ENCODE data around the gene KCNJ1.

The KCNJ1 gene

DNA sequence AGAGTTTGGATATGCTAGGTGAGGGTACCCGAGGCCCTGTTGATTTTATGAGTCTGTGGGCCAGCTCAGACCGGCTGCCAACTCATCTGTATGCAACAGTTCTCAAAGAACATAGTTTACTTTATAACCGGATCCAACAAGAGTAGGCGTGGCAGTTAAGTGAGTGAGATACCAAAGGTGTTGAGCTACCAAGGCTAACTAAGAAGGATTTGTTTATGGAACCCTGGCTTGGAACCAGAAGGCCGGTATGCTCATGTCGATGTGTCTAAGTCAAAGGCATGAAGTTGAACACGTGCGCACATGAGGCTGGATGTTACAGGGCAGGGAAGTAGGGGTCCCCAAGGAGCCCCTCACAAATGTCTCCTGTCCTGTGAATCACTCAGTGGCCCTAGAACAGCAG, at the start of gene KCNJ1:
Gene KCNJ1, minus strand, starts transcription at position 20 of the 400 bp plus-strand sequence. CDS start 27,053 bp downstream, outside the sequence.
- DNase-seq (ENCODE audit: low read depth, low spot score): no peak

DNA sequence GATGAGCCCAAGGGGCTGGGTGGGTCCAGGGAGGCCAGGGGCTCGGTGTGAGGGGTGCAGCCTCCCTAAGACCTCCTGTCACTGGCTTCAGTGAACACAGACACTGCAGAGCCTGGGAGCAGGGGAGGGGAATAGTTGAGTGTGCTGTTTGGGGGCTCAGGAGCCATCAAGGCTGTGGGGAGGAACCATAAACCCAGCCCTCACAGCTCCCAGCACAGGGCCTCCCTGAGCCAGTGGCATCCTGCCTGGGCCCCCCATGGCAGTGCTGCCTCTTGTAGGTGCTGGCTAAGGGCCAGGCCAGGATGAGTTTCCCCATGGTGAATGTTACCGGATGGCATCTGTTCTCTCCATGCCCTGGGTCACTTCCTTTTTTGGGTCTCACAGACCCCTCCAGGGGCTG, 49.6 kb upstream of the KCNJ1 start:
- DNase-seq (ENCODE audit: low read depth, low spot score): no peak

DNA sequence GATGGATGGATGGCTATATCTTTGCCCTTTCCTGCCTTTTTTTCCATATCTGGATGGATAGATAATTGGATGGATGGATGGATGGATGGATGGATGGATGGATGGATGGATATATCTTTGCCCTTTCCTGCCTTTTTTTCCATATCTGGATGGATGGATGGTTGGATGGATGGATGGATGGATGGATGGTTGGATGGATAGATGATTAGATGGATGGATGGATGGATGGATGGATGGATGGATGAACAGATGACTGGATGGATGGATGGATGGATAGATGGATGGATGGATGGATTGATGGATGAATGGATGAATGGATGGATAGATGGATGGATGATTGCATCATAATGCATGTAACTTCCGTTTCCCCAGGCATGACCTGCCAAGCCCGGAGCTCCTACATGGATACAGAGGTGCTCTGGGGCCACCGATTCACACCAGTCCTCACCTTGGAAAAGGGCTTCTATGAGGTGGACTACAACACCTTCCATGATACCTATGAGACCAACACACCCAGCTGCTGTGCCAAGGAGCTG, 49.0 kb upstream of the KCNJ1 start:
- no peak for DNase-seq (ENCODE audit: low read depth, low spot score)

DNA sequence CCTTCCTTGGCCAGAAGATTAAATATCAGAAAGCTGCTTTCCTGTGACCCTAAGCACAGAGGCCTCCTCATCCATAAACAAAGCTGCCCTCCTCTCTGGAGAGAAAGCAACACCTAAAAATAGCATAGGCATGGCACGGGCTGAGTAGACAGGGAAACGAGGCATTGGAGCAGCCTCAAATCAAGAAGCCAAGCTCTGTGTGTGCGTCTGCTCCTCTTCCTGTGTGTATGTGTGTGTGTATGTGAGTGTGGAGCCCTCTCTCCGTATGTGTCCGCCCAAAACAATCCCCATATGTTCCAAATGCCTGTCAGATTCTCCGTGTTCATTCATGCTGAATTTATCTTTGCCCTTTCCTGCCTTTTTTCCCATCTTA, 48.0 kb upstream of the KCNJ1 start:
- no peak for DNase-seq (ENCODE audit: low read depth, low spot score)

DNA sequence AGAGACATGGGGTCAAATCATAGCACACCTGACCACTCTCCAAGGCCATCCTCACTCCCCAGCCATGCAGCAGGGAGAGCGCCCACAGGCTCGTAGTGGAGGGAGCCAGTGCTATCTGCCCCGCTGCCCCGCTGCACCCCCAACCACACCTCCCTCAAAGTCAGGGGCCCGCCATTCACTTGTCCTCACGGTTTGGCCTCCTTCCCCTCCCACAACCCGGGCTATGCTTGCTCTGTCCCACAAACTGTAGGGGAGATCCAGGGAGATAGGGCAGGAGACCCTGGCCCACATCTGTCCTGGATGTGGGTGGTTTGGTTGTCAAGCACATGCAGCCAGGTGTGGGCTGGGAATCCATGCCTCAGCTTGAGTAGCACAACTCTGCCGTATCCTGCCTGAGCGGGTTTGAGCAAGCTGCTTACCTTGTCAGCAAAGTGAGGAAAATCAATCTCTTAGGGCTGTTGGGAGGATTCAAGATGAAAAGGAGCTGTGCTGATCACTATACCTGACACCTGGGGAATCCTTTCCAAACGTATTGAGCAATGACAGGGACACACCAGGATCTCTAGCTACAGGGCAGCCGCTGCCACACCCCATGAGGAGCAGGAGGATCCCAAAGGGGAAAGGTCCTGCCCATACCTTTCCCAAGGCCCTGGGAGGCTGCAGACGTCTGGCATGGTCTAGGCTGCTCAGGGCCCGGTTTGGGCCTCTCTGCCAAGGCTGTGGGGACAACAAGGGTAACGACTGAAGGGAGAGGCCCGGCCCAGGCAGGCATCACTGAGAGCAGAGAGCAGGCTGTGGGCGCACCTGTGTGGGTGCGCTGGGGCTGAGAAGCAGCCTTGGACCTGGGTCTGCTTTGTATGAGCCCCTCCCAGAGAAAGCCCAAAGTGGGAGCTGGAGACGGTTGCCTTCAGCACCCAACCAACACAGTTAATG, 47.4 kb upstream of the KCNJ1 start:
- no peak for DNase-seq (ENCODE audit: low read depth, low spot score)

DNA sequence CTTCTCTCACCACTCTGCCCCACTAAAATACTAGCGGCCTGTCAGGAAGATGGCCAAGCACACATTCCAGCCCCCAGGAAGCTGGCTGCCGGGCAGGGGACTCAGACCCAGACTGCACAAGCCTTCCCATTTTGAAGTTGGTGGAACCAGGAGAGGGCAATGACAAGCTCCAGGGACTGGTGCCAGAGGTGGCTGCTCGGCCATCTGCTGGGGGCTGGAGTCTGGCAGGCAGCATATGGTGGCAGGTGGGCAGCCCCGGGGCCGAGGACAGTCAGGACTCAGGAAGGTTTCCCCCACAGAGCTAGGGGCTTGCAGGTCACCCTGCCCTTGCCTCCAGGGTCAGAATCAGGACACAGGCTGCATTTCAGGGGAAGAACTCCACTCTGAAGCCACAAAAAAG, 46.7 kb upstream of the KCNJ1 start:
- DNase-seq (ENCODE audit: low read depth, low spot score): no peak

DNA sequence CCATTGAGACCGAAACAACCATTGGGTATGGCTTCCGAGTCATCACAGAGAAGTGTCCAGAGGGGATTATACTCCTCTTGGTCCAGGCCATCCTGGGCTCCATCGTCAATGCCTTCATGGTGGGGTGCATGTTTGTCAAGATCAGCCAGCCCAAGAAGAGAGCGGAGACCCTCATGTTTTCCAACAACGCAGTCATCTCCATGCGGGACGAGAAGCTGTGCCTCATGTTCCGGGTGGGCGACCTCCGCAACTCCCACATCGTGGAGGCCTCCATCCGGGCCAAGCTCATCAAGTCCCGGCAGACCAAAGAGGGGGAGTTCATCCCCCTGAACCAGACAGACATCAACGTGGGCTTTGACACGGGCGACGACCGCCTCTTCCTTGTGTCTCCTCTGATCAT, 44.6 kb upstream of the KCNJ1 start:
- no peak for DNase-seq (ENCODE audit: low read depth, low spot score)

DNA sequence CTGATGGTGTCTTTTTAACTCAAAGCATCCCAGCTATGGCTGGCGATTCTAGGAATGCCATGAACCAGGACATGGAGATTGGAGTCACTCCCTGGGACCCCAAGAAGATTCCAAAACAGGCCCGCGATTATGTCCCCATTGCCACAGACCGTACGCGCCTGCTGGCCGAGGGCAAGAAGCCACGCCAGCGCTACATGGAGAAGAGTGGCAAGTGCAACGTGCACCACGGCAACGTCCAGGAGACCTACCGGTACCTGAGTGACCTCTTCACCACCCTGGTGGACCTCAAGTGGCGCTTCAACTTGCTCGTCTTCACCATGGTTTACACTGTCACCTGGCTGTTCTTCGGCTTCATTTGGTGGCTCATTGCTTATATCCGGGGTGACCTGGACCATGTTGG, 44.1 kb upstream of the KCNJ1 start:
- DNase-seq (ENCODE audit: low read depth, low spot score): no peak

DNA sequence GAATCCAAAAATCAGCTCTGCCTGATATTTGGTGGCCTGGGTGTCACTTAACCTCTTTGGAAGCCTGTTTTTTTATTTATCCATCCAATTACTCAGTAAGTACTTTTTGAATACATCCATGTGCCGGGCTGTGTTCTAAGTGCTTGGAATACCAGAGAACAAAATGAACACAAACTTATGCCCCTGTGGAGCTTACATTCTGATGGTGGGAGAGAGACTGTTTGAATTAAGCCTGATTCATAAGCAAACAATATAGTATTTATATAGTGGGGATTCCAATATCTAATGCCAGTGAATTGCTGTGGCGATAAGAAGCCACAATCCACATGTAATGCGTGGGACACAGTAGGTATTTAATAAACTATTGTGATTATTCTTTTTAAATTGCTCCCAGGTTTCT, 43.5 kb upstream of the KCNJ1 start:
- DNase-seq (ENCODE audit: low read depth, low spot score): no peak

DNA sequence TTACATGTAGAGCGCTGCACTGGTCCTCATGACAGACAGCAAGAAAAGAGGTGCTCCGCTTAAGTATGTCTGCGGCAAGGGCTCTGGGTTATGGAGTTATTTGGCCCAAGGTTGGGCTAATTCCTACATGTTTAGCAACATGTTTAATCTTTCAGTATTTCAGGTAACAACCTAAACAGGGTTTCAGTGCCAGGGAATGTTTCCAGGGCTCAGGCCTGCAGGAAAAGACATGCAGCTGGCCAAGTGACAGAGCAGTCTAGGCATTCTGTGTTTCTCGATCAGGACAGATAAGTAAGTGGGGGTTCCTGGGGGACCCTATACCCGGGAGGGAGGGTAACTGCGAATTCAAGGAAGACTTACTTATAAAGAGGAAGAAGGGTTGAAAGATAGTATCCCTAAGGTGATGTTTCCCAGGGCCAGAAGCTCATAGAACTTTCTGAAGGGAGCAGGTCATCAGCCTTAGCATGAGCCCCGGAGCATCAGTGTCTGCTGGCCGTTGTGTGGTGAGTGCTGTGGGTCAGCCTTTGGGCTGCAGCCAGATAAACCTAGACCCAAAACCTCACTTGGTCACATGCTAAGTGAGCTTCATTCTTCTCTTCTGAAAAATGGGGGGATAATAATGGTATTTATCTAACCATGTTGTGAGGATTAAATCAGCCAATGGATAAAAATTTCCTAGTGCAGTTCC, 42.5 kb upstream of the KCNJ1 start:
- DNase-seq (ENCODE audit: low read depth, low spot score): no peak

DNA sequence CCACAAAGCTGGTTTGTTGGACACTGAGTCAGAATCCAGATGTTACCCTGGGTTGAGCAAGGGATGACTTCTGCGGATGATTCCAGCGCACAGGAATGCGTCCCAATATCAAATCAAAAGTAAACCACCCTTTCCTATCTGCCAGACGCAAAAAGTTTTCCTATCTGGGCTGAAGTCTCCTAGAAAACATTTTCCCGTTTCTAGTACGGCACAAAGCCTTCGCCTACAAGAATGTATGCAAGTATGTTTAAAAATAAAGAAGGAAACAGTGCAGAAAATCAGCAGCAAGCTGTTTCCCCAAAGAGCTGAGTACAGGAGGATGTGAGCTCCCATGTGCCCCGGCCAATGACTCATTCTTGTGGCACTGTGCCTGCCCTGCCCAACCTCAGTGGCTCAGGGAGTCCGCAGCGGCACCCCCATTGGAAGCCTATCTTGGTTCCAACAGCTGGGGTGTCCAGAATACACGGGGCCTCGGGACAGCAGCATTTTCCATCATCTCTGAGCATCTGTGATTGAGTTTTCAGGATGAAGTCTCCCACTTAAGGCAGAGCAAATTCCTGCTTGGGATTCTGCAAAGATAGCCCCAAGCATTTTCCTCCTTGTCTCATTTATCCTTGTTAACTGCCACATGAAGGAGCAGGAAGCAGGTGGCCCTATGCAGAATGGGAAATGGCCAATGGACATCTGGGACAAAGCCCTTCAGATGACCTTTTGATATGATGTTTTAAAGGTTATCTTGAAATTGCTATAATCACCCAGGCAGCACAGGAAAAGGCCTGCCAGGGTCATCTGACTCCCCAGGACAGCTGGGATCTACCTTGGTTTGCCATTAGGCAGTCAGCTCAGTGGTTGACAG, 41.5 kb upstream of the KCNJ1 start:
- DNase-seq (ENCODE audit: low read depth, low spot score): no peak

DNA sequence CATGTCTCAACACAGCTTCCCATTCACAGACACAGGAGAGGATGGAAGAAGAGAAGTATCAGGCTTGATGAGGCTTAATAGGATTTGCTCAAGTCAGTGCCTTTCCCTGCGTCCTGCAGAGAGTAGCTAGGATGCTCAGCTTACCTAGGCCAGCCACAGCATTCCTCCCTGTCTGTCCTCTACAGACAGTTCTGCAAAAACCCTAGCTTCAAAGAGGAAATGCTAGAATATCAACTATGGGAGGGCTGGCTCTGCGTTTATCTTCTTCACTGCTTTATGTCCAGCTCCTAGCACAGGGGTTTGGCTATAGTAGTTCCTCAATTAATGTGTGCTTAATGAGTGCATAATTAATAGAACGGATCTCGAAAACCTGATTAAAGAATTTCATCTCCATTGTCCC, 40.5 kb upstream of the KCNJ1 start:
- no peak for DNase-seq (ENCODE audit: low read depth, low spot score)

DNA sequence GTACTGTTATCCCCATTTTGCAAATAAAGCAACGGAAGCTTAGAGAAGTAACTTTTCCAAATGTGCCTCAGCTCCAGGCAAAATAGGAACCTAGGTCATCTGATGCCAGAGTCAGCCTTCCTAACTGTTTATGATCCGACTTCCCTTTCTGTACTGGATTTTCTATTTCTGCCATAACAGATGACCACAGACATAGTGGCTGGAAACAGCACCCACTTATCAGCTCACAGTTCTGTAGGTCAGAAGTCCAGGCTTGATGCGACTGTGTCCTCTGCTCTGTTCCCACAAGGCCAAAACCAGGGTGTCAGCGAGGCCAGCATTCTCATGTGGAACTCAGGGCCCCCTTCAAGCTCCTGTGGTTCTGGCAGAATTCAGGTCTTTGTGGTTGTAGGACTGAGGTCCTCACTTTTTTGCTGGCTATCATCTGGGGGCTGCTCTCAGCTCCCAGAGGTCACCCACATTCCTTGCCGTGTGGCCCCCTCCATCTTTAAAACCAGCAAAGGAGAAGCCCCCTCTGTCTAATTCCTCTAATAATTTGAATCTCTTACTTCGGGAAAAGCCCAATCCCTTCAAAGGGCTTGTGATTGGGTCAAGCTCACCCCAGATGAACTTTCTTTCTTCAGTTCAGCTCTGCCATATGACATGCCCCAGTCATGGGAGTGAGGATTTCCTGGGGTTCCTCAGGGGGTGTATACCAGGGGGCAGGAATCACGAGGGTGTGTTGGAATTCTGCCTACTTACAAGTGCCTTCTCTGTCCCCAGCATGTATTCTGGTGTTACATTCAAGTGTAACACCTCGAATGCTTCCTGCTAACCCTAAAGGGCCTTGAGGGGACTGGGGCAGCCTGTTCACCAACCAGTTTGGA, 39.3 kb upstream of the KCNJ1 start:
- DNase-seq (ENCODE audit: low read depth, low spot score): no peak

DNA sequence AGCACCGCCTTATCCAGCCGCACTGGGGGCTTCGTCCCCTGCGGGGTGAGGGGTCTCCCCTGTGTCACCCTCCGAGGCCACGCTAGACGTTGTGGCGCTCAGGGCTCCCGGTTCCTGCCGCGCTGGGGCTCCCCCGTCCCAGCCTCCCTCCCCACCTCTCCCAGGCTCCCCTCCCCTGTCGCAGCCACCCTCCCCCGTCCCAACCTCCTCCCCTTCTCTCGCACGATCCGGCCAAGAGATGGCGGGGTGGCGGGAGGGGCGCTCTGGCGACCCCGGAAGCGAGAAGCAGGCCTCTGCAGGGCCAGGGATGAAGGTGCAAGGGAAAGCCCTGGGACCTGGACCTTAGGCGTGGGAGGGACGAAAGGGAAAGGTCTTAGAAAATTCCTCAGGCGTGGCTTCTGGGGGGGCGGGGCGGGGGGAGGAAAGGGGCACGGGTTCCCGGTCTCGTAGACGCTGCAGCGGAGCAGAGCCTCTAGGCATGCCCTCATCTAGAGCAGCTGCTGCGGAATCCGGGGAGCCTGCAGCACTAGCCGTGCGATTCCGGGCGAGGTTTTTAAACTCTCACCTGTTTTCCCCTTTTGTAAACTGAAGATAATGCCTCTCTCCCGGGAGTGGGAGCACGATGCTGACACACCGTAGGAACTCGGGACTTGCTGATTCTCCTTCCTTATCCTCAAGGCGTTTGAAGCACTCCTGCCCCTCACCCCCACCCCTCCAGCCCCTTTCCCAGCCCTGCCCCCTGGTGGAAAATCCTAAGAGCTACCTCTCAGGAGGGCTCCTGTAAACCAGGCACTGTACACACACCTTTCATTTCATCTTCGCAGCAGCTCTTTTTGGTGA, 38.5 kb upstream of the KCNJ1 start:
- no peak for DNase-seq (ENCODE audit: low read depth, low spot score)

DNA sequence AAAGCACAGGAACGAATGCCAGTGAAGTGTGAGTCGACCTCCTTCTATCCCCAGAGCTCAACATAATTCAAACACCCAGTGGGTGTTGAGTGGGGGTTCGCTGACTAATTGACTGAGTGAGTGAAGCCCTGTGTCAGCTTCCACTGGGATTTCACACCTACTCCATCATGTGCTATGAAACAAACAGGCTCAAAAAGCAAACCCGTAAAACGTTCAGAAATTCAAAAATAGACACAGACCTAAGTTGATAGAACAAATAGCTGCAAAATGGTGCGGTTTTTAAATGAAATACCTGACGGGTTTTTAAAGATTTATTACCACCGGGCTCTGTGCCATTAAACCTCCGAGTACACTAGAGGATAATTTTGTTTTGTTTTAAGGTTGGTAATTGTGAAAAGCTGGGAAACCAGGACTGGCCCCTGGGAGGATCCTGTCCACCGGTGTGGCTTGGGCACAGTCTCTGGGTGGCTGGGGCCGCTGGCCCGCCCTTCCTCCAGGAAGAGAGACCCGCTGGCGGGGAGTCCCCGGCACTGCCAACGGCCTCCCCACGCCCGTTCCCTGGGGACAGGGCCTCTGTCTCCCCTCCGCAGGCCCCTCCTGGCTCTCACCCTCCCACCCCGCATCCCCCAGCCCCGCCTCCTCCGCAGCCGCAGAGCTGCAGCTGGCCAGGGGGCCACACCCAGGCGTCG, 37.7 kb upstream of the KCNJ1 start:
- no peak for DNase-seq (ENCODE audit: low read depth, low spot score)

DNA sequence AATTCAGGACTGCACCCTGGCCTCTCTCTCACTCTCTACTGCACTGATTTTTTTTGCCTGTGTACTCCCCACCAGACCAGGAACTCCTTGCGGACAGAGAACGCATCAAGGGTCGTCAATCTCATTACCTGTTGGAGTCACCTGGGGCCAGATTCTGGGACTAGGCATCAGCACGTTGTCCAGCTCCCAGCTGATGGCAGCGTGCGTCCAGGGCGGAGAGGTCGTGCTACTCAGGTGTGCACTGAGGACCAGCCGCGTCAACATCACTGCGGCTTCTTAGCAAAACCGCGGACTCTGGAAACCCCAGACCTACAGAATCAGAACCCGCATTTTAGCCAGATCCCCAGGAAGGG, 37.2 kb upstream of the KCNJ1 start:
- no peak for DNase-seq (ENCODE audit: low read depth, low spot score)

DNA sequence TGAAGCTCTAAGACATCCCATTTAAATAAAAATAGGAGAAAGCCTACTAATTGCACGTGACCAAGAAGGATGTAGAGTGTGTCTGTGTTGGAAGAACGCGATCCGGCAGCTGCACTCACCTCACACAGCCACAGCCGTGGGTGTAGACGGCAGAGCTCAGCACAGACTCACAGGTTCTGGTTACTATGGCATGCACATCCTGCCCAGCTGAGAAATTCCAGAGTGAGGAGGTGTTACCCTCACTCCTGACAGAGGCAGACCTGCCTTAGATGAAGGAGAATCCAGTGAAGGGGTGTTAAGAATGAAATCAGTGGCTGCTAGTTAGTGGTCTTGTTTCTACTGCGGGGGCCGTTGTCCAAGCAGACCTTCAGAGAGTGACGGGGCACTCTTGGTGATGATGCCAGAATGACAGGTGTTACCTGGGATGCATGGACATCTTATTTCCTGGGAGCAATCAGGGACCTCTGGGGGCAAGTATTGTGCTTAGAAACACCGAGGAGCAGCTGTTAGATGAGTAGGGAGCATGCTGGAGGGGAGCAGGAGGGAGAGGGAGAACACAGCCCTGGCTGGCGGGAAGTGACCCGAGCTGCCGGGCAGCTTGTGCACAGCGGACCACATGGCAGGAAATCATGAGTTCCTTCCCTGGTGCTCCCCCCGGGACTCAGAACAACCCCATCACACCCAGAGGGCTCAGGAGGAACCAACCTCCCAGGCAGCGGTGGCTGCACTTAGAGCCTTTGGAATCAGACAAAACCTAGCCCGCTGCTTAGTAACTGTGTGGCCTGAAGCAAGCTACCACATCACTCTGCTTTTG, 36.4 kb upstream of the KCNJ1 start:
- DNase-seq (ENCODE audit: low read depth, low spot score): no peak

DNA sequence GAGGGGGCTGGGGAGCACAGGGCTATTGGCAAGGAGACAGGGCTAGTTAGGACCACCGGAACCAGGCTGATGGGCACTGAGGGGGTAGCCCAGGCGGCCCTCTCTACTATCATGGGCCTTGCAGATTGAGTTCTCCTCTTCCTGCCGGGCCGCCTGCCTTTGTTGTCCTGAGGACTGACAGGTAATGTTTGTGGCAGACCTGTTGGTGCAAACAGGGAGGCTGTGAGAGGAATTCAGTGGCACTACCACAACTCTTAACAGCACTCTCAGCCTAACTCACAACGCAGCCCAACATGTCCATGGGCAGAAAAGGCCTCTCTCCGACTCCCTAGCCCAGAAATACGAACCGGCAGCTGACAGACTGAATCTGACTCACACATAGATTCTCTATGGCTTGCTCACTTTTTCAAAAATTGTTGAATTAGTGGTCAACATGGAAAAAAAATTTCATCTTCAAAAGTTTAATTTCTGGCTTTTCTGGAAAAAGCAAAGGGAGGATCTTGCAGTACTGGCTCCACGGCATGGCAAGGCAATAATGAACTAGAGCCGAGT, 35.5 kb upstream of the KCNJ1 start:
- no peak for DNase-seq (ENCODE audit: low read depth, low spot score)

Data from brain pericyte (primary cell).